ENCODE results near the gene SPRN.
"Not testable (repeated sequence)": the region's sequence is repeated elsewhere in the genome, so short reads cannot be mapped to it uniquely, and the experiment has no call there.

Gene SPRN

DNA sequence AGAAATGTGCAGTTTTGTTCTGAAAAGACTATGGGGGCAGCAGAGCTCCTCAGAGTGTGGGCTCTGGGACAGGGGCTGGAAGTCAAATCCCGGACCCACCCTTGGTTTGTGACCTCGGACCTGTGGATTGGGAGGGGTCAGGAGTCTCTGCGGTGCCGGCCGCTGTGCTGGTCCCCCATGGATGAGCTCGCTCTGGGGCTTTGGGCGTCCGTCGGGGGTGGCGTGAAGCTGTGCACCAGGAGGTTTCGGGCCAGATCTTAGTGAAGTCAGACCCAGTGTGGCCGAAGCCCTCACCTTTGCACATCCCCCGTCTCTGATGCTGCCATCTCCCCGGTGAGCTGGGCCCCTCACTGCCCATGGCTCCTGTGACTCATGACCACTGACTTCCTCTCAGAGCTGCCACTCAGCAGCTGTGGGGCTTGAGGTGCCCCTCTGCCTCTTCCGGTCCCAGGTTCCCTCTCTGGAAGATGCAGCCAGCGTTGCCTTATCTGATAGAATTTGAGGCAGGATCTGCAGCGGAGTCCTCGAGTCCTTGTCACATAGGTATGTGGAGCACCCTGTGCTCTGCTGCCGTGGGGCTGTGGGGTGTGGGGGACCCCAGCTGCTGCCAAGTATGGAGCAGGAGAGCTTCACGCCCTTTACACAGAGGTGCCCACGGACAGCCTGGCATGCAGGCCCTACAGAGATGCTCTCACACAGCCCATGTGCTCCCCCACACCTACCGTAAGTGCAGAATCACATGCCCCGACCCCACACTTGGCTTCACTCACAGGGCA lies 18.0 kb upstream of the SPRN start:
- in situ Hi-C loops (cut with HindIII; ENCODE audit: low pct_ligation_motif_present, low pct_unique_long_range_greater_than_20kb, low sequenced_read_pairs), result no loop called here
- DNase-seq, result no peak

GRCh38 chr10:133441780-133442179 lies 17.4 kb upstream of the SPRN start:
- DNase-seq, result no peak
- in situ Hi-C loops (cut with HindIII; ENCODE audit: low pct_ligation_motif_present, low pct_unique_long_range_greater_than_20kb, low sequenced_read_pairs), result no loop called here

- in situ Hi-C loops (cut with HindIII; ENCODE audit: low pct_ligation_motif_present, low pct_unique_long_range_greater_than_20kb, low sequenced_read_pairs); DNase-seq: not testable (repeated sequence)
These were observed 16.9 kb upstream of the SPRN start for GRCh38 chr10:133441356-133441755.

DNA sequence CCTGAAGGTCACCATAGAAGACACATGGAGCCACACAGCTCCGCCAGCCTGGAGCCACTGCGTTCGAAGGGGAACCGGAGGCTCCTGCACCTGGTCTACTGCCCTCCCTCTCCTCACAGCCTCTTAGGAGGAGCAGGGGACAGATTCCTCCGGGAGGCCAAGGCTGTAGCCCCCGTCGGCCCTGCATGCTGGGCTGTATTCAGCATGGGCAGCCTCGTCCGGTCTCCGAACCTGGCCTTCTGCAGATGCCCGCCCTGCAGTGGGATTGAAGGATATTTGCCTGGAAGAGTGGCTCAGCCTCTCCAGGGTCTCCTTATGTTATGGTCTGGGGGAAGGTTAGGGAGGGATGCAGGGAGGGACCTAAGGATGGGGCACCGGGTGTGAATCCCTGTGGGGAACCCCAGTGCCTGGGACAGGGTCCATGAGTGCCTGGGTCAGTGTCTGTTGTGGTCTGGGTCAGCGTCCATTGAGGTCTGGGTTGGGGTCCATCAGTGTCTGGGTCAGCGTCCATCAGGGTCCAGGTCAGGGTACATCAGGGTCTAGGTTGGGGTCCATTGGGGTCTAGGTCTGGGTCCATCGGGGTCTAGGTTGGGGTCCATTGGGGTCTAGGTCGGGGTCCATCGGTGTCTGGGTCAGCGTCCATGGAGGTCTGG lies 16.3 kb upstream of the SPRN start:
- DNase-seq, result no peak
- in situ Hi-C loops (cut with HindIII; ENCODE audit: low pct_ligation_motif_present, low pct_unique_long_range_greater_than_20kb, low sequenced_read_pairs), result no loop called here

DNA sequence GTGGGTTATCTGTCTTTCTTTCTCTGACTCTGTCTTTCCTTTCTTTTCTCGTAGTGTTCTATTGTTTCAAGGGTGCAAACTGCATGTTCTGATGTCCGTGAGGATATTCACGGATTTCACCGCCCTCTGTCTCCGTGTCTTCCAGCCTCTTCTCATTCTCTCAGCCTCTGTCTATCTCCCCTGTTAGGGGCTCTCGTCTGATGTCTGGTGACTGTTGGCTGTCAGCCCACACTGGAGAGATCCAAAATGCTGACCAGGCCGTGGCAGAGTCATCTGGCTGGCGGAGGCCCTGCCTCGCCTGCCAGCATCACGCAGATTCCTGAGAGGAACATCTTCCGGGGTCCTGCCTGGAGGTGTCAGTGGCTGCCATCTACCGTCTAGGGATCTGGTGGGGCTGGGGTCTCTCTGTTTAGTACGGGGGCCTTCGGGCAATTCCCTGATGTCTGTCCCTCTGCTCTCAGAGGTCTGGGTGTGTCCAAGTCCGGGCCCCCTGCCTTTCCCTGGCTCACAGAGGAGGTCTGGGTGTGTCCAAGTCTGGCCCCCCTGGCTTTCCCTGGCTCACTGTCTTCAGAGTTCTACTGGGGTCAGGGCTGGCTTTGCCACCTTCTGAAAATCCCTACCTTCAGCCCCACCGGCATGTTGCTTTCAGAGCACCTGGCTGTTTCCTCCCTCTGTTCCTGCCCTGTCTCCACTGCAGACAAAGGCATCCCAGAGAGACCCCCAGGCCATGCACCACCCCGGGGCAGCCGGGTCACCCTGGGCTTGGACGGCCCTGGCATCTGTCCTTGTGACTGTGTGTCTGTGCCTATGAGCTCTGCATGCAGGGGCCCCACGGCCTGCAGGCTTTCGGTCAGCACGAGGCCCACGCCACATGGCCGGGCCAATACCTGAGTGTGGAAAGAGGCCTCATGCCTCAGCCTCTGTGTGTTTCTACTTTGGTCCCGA lies 15.4 kb upstream of the SPRN start:
- in situ Hi-C loops (cut with HindIII; ENCODE audit: low pct_ligation_motif_present, low pct_unique_long_range_greater_than_20kb, low sequenced_read_pairs), result no loop called here
- no peak for DNase-seq

DNA sequence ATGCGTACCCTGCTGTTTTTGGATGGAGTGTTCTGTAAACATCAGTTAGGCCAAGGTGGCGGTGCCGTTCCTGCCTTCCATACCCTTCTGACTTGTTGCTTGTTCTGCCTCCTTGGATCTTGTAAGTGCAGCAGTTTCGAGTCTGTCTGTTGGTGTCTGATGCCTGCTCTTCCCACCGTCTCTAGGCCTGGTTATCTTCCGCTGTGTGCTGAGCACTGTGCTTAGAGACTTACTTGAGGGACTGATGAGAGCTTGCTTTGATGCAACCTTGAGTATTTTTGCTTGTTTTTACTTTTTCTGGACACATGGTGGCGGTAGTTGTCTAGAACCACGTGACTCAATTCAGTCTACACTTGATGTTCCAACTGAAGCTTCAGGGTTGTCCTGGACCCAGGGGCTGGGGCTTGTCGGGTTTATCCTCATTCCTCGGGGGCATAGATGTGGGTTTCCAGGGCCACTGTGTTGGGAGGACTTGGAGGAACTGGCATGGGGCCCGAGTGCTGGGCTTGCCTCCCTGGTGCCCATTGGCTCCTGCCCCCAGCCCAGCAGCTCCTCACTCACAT lies 14.4 kb upstream of the SPRN start:
- in situ Hi-C loops (cut with HindIII; ENCODE audit: low pct_ligation_motif_present, low pct_unique_long_range_greater_than_20kb, low sequenced_read_pairs), result no loop called here
- peak; percentile 51 for DNase-seq

- in situ Hi-C loops (cut with HindIII; ENCODE audit: low pct_ligation_motif_present, low pct_unique_long_range_greater_than_20kb, low sequenced_read_pairs); DNase-seq: not testable (repeated sequence)
These were observed 8.4 kb upstream of the SPRN start for GRCh38 chr10:133432789-133433188.

DNA sequence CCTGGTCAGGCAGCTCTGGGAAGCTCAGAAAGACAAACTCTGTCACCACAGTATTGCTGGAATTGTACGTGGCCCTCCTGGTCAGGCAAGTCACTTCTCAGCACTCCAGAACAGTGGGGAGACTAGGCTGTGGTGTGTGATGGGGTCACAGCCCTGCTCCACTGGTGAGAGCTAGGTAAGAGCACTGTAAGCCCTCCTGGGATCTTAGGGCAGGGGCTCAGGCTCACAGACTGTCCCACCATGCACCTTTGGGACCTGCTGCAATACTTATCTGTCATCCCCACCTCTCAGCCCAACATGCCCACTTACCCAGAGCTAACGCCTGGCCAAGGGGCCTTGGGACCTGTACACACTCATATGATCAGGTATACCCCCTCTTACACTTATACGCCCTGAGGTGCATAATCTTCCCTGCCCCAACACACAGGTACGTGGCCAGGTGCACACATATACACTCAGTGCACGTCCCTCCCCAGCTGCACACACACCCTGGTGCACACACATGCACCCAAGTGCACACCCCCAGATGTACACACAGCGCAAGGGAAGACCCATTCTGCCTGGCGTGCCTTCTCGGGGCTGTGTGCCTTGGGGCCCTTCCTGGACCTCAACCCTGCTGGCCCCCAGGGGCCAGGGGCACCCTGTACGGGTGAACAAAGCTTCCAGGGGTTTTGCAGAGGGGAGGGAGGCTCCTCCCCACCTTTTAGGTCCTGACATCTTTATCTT lies 7.6 kb upstream of the SPRN start:
- in situ Hi-C loops (cut with HindIII; ENCODE audit: low pct_ligation_motif_present, low pct_unique_long_range_greater_than_20kb, low sequenced_read_pairs); DNase-seq: not testable (repeated sequence)

DNA sequence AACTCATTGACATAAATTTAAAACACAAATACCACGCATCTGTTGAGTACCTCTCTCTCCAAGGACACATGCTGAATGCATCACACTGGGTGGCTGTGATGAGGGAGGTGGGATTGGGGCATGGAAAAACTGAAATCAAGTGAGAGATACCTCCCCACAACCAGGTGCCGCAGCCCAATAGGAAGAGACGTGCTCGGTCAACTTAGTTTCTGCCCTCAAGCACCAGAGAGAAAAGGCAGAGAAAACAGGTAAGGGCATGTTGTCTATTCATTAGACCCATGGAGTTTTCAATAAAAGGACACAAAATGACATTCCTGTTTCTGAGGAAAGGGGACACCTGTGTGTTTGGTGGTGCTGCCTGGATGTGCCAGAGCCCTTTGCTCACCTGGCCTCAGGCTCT lies 5.1 kb upstream of the SPRN start:
- DNase-seq; in situ Hi-C loops (cut with HindIII; ENCODE audit: low pct_ligation_motif_present, low pct_unique_long_range_greater_than_20kb, low sequenced_read_pairs): not testable (repeated sequence)

- DNase-seq; in situ Hi-C loops (cut with HindIII; ENCODE audit: low pct_ligation_motif_present, low pct_unique_long_range_greater_than_20kb, low sequenced_read_pairs): not testable (repeated sequence)
These were observed 323 bp downstream of the SPRN start for GRCh38 chr10:133424102-133424501.

GRCh38 chr10:133422807-133423771 lies 1.3 kb downstream of the SPRN start:
- peak; percentile 15 for DNase-seq
- in situ Hi-C loops (cut with HindIII; ENCODE audit: low pct_ligation_motif_present, low pct_unique_long_range_greater_than_20kb, low sequenced_read_pairs), result no loop called here

- in situ Hi-C loops (cut with HindIII; ENCODE audit: low pct_ligation_motif_present, low pct_unique_long_range_greater_than_20kb, low sequenced_read_pairs), result no loop called here
- DNase-seq, result no peak
These were observed 2.1 kb downstream of the SPRN start for GRCh38 chr10:133422223-133422806.

DNA sequence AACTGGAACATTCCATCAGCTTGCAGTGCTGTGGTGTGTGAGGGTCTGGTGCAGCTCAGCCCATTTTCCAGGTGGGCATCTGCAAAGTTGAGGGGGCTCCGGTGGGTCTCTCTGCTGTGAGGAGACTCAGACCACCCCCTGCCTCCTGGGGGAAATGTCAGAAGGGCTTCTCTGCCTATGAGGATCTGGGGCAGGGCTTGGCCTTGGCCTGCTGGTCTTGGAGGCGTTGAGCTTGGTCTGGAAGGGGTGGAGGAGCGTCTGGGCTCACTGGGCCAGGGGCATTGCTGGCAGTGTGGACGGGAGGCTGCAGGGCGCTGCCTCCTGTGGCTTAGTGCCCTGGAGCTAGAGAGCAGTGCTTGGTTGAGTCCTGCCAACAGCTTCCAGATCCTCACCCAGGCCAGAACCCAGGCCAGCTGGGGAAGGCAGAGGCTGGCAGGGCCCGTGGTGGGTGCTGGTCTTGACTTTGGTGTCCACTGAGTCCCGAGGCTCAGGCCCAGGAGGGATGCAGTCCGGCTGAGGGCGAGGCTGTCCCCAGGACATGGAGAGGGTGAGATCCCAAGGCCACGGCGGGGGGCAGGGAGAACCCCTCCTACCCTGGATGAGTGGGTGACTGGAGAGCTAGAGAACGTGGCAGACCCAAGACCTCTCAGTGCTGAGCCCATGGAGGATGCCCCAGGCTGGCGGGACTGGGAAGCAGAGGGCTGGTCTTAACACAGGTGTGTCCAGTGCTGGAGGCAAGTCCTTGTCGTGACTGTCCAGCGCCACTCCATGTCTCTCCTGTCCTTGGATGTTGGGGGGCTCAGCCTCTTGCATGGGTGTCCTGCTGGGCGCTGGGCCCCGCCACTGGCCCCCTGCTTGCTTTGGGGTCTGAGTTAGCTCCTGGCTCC lies 2.8 kb downstream of the SPRN start:
- in situ Hi-C loops (cut with HindIII; ENCODE audit: low pct_ligation_motif_present, low pct_unique_long_range_greater_than_20kb, low sequenced_read_pairs), result no loop called here
- DNase-seq, result no peak

- no peak for DNase-seq
- in situ Hi-C loops (cut with HindIII; ENCODE audit: low pct_ligation_motif_present, low pct_unique_long_range_greater_than_20kb, low sequenced_read_pairs), result no loop called here
These were observed 3.8 kb downstream of the SPRN start for GRCh38 chr10:133420579-133420978.

DNA sequence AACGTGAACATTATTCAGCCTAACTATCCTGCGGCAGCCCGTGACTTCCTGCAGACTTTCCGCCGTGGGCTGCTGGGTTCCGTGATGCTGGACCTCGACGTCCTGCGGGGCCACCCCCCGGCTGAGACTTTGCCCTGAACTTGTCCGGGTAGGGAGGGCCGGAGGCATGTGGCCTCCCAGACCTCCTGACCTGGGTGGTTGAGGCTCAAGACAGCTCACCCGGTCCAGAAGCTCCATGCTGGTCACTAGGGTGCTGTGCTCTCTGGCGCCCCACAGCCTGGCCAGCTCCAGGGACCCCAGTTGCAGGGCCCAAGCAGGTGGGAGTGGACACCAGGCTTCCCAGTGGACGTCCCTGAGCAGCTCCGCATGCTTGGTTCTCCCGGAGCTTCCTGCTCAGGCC lies 4.4 kb downstream of the SPRN start:
- in situ Hi-C loops (cut with HindIII; ENCODE audit: low pct_ligation_motif_present, low pct_unique_long_range_greater_than_20kb, low sequenced_read_pairs), result no loop called here
- no peak for DNase-seq
